NCI-H69 (cell line): Measurements from ENCODE around the gene VEZF1.

Source experiments
- DNase-seq: peaks from one replicate; lab custom pipeline; 2025; lab: John Stamatoyannopoulos, UW

VEZF1 gene

GRCh38 chr17:57999010-57999495 is 11.0 kb upstream of the VEZF1 start:
- DNase-seq: no peak

GRCh38 chr17:57997085-57997809 is 9.2 kb upstream of the VEZF1 start:
- DNase-seq: no peak

- DNase-seq: peak; percentile 93
Measured at GRCh38 chr17:57995076-57995956, 7.3 kb upstream of the VEZF1 start.

GRCh38 chr17:57994436-57994835 is 6.4 kb upstream of the VEZF1 start:
- peak; percentile 63 for DNase-seq

GRCh38 chr17:57993471-57994365 is 5.7 kb upstream of the VEZF1 start:
- peak; percentile 97 for DNase-seq

GRCh38 chr17:57991537-57991936 is 3.5 kb upstream of the VEZF1 start:
- DNase-seq: no peak

- DNase-seq: peak; percentile 45
Measured at GRCh38 chr17:57990037-57990436, 2.0 kb upstream of the VEZF1 start.

- peak; percentile 98 for DNase-seq
Measured at GRCh38 chr17:57988301-57989250, 522 bp upstream of the VEZF1 start.

- DNase-seq: peak; percentile 87
Measured at GRCh38 chr17:57986841-57987580, 1.0 kb downstream of the VEZF1 start.

GRCh38 chr17:57985675-57985974 is 2.4 kb downstream of the VEZF1 start:
- peak; percentile 78 for DNase-seq

GRCh38 chr17:57984936-57985674 is 2.9 kb downstream of the VEZF1 start:
- no peak for DNase-seq

GRCh38 chr17:57984261-57984890 is 3.7 kb downstream of the VEZF1 start:
- DNase-seq: no peak

- no peak for DNase-seq
Measured at GRCh38 chr17:57983446-57983845, 4.6 kb downstream of the VEZF1 start.

- no peak for DNase-seq
Measured at GRCh38 chr17:57982452-57983170, 5.4 kb downstream of the VEZF1 start.

GRCh38 chr17:57980522-57980921 is 7.5 kb downstream of the VEZF1 start:
- DNase-seq: peak; percentile 50

- no peak for DNase-seq
Measured at GRCh38 chr17:57979076-57979475, 9.0 kb downstream of the VEZF1 start.

- DNase-seq: no peak
Measured at GRCh38 chr17:57976594-57976993, 11.5 kb downstream of the VEZF1 start.

- DNase-seq: no peak
Measured at GRCh38 chr17:57975044-57975443, 13.0 kb downstream of the VEZF1 start.
